ENCODE measurements around the gene ADAM12. TPM values are rescaled to one million over a fixed set of nuclear protein-coding genes. Genes with fewer than 3 reads are reported as not detected.

The ADAM12 gene
- total and polyA plus RNA-seq, 11 donors = 0.04 to 11.2 (median 0.82) TPM; not detected in 1

DNA sequence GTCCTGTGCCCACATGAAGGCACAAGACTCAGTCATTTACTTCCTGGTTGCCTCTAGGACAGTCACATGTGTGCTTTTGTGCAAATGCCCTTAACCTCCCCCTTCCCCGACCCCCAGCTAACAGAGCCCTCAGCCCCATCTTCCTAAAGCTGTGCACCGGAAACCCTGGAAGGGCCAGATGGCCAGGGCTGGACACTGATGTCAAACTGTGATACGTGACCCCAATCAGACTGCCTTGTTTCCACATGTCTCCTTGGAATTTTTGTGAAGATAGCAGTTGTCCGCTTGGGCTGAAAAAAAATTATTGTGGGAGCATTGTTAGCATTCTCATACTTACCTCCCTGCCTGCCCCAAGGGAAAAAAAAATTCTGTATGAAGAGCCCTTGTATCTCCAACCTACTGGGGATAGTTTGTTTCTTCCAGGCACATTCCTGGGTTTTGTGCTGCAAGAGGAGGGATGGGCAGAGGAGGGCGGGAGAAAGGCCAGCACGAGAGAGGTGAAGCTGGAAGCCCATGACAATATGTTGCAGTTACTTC is 17.0 kb upstream of the ADAM12 start:
- 65 to 77% (median 69%) methylated on average over 6 of the region's 6 CpGs for WGBS, 4 donors
- Histone ChIP-seq H3K4me3 (no peak overlapping the region), H3K9me3 (no peaks in the 10 kb centered on the region), H3K4me1 (no peaks in the 10 kb centered on the region), H3K27me3 (peaks cover 0 to 3% (median 0%) of the 10 kb centered on the region in 9 donors), H3K27ac (no peak overlapping the region), H3K36me3 (no peaks in the 10 kb centered on the region)
- intact Hi-C loops (cut with DNase I) = no loop called here
- ATAC-seq = no peak
- DNase-seq = no peak
- TF ChIP-seq, protein P1, sequence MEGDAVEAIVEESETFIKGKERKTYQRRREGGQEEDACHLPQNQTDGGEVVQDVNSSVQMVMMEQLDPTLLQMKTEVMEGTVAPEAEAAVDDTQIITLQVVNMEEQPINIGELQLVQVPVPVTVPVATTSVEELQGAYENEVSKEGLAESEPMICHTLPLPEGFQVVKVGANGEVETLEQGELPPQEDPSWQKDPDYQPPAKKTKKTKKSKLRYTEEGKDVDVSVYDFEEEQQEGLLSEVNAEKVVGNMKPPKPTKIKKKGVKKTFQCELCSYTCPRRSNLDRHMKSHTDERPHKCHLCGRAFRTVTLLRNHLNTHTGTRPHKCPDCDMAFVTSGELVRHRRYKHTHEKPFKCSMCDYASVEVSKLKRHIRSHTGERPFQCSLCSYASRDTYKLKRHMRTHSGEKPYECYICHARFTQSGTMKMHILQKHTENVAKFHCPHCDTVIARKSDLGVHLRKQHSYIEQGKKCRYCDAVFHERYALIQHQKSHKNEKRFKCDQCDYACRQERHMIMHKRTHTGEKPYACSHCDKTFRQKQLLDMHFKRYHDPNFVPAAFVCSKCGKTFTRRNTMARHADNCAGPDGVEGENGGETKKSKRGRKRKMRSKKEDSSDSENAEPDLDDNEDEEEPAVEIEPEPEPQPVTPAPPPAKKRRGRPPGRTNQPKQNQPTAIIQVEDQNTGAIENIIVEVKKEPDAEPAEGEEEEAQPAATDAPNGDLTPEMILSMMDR (IDR thresholded peaks at IDR 0.05) = no peak

DNA sequence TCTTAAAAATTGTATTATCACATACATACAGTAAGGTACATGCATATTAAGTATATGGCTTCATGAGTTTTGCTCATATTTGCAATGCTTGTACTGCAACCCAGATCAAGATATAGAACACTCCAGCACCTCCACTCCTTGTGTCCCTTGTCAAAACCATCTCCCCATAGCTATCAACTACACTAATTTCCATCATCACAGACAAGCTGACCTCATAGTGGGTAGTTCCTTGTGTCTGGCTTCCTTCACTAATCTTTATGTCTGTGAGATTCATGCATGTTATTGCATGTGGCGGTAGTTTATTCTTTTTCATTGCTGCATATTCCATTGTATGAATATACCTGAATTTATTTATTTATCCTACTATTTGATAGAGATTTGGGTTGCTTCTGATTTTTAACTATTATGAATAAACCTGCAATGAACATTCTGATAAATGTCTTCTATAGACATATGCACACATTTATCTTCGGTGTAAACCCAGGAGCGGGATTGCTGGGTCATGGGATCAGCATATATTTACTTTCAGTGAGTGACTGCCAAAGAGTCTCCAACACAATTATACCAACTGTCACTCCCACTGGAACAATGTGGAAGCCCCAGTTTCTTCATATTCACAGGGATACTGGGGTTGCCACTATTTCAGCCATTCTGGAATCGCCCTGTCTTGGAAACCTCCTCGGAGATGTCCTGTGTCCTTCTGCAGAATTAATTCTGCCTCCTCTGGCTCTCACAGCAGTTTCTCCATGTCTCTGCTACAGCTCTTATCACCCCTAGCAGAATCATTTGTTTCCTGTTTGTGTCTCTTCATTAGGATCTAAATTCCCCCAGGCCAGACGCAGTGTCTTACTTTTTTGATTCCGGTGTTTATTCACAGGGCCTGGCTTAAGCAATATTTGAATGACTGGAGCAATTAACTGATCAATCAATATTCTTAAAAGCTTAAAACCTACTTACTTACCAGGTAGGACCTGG is 14.7 kb upstream of the ADAM12 start:
- Histone ChIP-seq H3K4me3 (no peak overlapping the region), H3K4me1 (no peaks in the 10 kb centered on the region), H3K36me3 (no peaks in the 10 kb centered on the region), H3K9me3 (no peaks in the 10 kb centered on the region), H3K27me3 (no peaks in the 10 kb centered on the region), H3K27ac (no peak overlapping the region)
- TF ChIP-seq, protein P1 (IDR thresholded peaks at IDR 0.05) = no peak
- TF ChIP-seq POLR2A (IDR thresholded peaks at IDR 0.05) = no peak
- DNase-seq = no peak
- 51 to 61% (median 56%) methylated on average over 7 of the region's 7 CpGs for WGBS, 4 donors
- intact Hi-C loops (cut with DNase I) = no loop called here
- ATAC-seq = no peak

GRCh38 chr10:126400641-126401040 is 12.4 kb upstream of the ADAM12 start:
- no peaks in the 10 kb centered on the region for H3K27me3 ChIP-seq
- peaks cover 0 to 2% (median 0%) of the 10 kb centered on the region in 12 donors for H3K4me1 ChIP-seq
- H3K9me3 ChIP-seq = no peaks in the 10 kb centered on the region
- H3K36me3 ChIP-seq = no peaks in the 10 kb centered on the region
- DNase-seq (no peak), ATAC-seq (no peak)
- intact Hi-C loops (cut with DNase I) = no loop called here
- no peak for TF ChIP-seq POLR2A (IDR thresholded peaks at IDR 0.05)
- H3K27ac ChIP-seq = no peak overlapping the region
- H3K4me3 ChIP-seq = no peak overlapping the region
- 80 to 87% (median 82%) methylated on average over 4 of the region's 4 CpGs for WGBS, 4 donors

DNA sequence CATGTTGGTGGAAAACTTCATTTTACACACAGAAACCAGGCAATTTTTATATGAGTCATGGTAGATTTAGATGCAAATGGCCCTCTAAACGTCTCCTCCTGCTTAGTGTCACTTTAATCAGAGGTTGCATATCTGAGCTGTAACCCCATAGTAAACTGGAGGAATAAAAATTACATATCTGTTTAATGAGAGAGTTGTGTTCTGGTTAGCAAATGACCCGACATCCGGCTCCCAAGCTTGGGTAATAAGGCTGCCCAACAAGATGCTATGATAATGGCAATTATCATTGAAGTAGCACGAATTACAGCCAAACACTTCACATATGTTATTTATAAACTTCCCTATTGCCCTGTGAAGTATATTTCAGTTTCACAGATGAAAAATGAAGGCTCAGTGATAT is 10.6 kb upstream of the ADAM12 start:
- Histone ChIP-seq H3K9me3 (no peaks in the 10 kb centered on the region), H3K36me3 (no peaks in the 10 kb centered on the region), H3K27me3 (peaks cover 0 to 5% (median 0%) of the 10 kb centered on the region in 9 donors), H3K27ac (no peak overlapping the region), H3K4me1 (peaks cover 0 to 2% (median 0%) of the 10 kb centered on the region in 12 donors), H3K4me3 (no peak overlapping the region)
- no peak for ATAC-seq
- intact Hi-C loops (cut with DNase I) = no loop called here
- DNase-seq = no peak
- no peak for TF ChIP-seq POLR2A (IDR thresholded peaks at IDR 0.05)
- TF ChIP-seq, protein P1 (IDR thresholded peaks at IDR 0.05) = no peak
- WGBS, 4 donors = 70 to 81% (median 75%) methylated on average over 4 of the region's 4 CpGs
